Stimulated activated CD8-positive, alpha-beta memory T cell treated with anti-CD3 and anti-CD28 coated beads, Interleukin-2, amount 100 ng/mL, for 48 hours (primary cell): ENCODE results near the gene CPPED1.

Experiments used
- DNase-seq, 2 donors: peaks; one replicate each; pipeline ENCODE4 v3.0.0-alpha.2; 2020; ENCODE audit warnings: low read depth in 2 of 2

The CPPED1 gene

GRCh38 chr16:12609937-12610699 lies 193.6 kb downstream of the CPPED1 start:
- no peak for DNase-seq
